Skeletal muscle cell (primary cell): ENCODE results near the gene ANXA4.
A peak's percentile ranks its signal among the peaks of the same experiment; 100 is the strongest.
"Not testable (repeated sequence)": the region's sequence is repeated elsewhere in the genome, so short reads cannot be mapped to it uniquely, and the experiment has no call there.

ENCODE experiments used
- DNase-seq: peaks from one replicate; pipeline ENCODE4 v3.0.0-alpha.2; 2010; ENCODE audit warnings: low read depth
- H3K4me3 ChIP-seq: 2 replicates; pipeline ENCODE4 v1.5.1; 2011; ENCODE audit warnings: low read depth, mild to moderate bottlenecking, control low read depth, low read length, moderate library complexity

The ANXA4 gene

GRCh38 chr2:69773206-69773605, 31.3 kb downstream of the ANXA4 start:
- no peak overlapping the region for H3K4me3 ChIP-seq
- DNase-seq, result no peak

DNA sequence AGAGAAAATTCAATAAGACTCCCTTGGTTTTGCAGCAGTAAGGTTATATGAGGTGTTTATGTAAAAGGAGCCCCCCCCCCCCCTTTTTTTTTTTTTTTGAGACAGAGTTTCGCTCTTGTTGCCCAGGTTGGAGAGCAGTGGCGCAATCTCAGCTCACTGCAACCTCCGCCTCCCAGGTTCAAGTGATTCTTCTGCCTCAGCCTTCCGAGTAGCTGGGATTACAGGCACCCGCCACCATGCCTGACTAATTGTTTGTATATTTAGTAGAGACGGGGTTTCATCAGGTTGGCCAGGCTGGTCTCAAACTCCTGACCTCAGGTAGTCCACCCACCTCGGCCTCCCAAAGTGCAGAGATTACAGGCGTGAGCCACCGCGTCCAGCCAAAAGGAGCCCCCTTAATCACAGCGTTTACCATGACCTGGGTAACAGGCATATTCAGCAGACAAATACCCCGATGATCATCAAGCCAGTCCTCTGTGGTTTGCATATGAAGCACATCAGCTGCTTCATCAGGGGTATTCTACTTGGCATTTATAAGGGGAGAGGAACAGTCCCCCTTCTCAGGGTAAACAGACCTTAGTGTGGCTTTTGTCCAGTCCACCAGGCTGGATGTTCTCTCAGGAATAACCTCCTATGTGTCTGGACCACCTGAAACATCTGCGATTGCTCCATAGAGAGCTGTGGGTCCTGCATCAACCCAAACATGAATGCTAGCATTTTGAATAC, 32.5 kb downstream of the ANXA4 start:
- not testable (repeated sequence) for H3K4me3 ChIP-seq, DNase-seq

- DNase-seq, result no peak
- no peak overlapping the region for H3K4me3 ChIP-seq
These were observed 33.3 kb downstream of the ANXA4 start for GRCh38 chr2:69774984-69775982.

GRCh38 chr2:69776886-69777785, 35.2 kb downstream of the ANXA4 start:
- no peak overlapping the region for H3K4me3 ChIP-seq
- no peak for DNase-seq

GRCh38 chr2:69777786-69778105, 35.8 kb downstream of the ANXA4 start:
- DNase-seq, result no peak
- no peak overlapping the region for H3K4me3 ChIP-seq

DNA sequence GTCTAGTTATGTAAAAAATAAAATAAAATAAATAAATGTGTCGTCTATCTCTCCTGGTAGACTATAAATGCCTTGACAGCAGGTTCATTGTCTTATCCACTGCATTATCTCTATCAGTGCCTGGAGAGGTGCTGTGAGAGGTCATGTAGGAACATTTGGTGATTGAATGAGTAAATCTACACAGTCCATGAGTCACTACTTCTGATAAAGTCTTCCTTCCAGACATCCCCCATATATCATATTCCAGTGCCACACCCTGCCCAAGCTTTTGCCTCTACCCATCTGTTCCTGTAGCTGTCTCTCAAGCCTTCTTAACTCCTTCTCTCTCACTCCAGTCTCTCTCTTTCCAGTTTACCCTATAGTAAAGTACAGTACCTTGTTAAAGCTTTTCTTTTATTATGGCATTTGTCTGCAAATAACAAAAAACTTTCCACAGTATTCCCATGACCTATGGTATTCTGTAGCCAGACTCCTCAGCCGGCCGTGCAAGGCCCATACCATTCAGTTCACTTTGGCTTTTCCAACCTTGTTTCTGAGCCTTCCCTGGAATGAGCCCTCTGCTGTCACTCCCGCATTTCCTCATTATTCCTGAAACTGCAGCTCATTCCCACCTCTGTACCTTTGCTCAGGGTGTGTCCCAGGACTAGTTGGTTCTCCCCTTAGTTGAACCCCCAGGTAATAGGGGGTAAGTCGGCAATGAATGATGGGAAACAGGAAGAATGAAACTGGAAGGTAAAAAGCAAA, 37.5 kb downstream of the ANXA4 start:
- no peak overlapping the region for H3K4me3 ChIP-seq
- no peak for DNase-seq

DNA sequence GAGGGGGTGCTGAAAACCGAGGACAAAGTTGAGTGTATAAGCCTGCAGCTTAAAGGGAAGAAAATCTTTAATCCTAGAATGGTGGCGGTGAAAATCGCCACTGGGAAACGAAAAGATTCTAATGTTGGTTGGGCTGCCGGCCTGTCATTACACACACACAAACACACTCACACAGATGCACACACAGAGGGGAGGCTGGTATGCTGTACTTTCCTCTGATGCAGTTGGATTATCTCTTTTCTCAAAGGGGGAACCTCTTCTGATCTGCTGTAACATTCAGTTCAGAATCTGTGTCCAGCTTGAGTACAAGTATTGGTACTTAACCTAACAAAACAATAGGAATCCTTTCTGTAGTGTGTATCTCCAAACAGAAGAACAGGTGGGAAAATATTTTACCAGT, 39.0 kb downstream of the ANXA4 start:
- DNase-seq, result no peak

DNA sequence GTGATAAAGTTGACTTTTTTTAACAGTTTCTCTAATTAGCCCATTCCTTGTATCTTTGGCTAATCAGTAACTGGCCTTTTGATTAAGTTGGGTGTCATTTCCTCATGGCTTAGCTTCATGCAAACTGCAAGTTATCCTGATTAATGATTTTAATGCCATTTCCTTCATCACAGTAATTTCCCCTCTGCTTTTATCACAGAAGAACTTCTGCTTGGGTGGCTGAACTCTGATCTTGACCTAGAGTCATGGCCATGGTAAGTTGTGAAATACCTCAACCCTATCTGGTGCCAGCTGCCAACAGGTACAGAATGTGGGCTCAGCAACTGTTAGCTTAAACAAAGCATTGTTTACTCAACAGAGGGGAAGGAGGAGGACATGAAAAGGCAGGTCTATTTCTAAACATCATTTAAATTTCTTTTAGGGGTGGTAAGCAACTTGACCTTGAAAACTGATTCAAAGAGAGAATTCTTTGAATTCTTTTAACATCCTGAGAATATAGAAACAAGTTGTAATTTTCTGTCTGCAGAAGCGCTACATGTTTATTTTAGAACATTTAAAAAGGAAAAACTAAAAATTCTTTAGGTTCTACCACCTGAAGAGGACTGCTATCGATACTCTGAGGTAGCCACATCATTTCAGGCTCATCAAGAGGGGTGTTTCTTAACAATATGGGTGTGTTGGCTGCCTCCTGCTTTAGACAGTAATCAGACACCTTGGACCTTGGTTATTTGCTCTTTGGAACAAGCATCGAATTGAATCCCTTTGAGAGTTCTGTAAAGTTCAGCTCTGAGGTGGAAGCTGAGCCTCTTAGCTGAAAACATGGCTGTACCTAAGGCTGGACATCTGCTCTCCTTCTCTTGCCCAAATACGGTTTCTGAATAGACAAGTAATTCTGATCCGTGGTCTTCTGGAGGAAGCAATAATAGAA, 39.7 kb downstream of the ANXA4 start:
- no peak for DNase-seq
- H3K4me3 ChIP-seq, result no peak overlapping the region

More for the DNA sequence above, 39.0 kb downstream of the ANXA4 start:
- H3K4me3 ChIP-seq, result no peak overlapping the region

DNA sequence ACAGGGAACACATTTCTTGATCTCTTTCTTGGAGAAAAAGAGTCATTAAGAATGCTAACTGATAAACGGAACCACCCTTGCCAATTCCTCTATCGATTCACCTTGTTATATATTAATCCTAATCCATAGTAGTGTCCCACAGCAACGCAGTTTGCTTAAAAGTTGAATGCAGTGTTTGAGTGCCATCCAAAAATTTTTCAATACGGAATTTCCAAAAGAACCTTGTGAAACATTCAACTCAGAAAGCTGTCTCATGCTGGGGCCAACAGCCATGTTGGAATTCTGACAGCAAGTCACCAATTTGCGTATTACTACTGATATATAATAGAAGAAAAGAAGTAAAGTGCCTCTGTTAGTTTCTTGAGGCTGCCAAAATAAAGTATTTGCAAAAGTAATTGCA, 42.3 kb downstream of the ANXA4 start:
- DNase-seq, result no peak

GRCh38 chr2:69785358-69785757, 43.4 kb downstream of the ANXA4 start:
- DNase-seq, result no peak
- H3K4me3 ChIP-seq, result no peak overlapping the region

More for the DNA sequence above, 42.3 kb downstream of the ANXA4 start:
- H3K4me3 ChIP-seq, result no peak overlapping the region

DNA sequence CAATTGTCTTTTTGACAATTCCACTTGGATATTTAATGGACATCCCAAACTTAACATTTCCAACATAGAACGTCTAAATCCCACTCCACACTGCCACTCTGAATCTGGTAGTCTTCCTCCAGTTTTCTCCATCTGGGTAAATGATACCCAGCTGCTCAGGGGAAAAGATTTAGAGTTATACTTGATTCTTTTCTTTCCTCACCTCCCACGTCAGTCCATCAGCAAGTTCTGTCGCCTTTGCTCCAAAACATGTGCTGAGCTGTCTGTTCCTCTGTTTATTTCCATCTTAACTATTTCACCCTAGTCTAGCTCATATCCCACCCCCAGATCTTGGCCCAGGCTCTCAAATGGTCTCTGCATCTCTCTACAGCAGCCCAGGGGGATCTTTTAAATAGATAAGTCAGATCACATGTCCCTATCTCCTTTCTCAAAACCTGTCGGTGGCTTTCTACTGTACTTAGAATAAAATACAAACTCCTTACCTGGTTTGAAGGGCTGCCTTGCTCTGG, 44.2 kb downstream of the ANXA4 start:
- no peak overlapping the region for H3K4me3 ChIP-seq
- DNase-seq, result no peak

DNA sequence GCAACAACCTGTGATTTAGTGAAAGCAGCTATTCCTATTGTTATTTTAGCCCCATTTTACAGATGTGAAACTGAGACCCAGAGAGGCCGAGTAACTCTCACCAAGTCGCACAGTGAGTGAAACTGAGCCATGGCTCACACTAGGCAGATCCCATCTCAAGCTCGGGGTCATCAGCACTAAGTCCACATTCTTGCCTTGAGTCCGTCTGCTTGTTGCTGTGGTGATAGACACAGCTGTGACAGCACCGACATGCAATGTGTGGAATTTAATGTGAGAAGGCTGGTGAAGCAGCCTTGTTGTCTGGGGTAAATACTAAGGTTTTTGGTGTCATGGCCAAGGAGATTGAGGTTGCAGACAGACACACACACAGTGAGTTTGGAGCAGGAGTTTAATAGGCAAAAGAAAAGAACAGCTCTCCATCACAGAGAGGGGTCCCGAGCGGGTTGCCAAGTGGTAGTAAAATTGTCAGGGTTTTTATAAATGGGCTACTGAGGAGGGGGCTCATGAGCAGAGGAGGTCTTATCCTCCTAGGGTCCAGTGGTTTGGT, 47.3 kb downstream of the ANXA4 start:
- peak; percentile 66 for DNase-seq

DNA sequence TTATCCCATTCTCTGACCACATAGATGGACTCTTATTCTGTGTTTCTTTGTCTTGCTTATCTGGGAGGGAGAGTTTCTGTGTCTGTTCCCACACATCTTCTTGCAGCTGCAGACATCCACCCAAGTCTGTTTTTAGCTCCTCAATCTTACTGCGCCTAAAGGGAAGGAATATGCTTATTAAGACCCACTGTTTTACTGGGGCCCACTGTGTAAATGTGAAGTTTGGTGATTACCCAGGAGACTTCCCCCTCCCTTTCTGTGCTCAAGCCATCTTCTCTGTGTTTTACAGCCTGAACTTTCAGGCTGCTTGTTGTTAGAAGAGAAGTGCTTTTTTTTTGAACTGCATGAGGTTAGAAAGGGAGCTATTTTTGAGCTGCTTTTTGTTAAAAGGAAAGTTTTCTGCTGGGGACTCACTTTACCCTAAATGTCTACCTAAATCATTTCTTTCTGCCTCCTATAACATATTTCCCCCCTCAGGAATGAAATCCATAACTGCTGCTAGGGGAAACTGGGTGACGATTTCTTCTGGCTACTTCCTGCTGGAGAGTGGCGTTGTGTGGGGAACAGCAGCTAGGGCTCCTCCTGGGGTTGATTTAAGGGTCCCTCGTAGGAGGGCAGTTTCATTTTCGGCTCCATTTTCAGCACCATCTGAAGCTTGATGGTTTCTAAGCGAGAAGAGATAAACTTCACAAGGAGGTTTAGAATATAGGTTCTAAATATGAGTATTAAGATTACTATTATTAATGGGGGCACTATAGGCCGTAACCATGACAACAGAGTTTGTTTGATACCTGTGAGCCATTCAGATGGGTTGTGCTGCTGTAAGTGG, 48.1 kb downstream of the ANXA4 start:
- no peak for DNase-seq
- H3K4me3 ChIP-seq, result no peak overlapping the region

More for the DNA sequence above, 47.3 kb downstream of the ANXA4 start:
- H3K4me3 ChIP-seq, result no peak overlapping the region

DNA sequence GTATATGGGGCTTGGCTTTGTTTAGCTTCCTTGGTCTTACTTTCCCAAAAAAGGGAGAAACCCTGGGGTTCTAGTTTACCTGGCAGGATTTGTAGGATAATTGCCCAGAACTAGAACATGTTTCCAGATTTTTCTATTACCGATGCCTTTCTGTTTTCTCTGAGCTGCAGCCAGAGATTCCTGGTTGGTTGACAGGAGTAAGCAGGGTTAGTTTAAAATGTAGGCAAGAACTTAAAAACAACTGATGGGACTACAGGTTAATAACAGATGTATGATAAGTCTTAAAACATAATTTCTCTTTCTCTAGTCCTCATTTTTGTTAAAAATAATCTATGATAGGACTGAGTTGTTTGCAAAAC, 48.6 kb downstream of the ANXA4 start:
- no peak overlapping the region for H3K4me3 ChIP-seq

GRCh38 chr2:69791045-69791444, 49.1 kb downstream of the ANXA4 start:
- no peak overlapping the region for H3K4me3 ChIP-seq
- DNase-seq, result no peak

More for the DNA sequence above, 48.6 kb downstream of the ANXA4 start:
- no peak for DNase-seq

DNA sequence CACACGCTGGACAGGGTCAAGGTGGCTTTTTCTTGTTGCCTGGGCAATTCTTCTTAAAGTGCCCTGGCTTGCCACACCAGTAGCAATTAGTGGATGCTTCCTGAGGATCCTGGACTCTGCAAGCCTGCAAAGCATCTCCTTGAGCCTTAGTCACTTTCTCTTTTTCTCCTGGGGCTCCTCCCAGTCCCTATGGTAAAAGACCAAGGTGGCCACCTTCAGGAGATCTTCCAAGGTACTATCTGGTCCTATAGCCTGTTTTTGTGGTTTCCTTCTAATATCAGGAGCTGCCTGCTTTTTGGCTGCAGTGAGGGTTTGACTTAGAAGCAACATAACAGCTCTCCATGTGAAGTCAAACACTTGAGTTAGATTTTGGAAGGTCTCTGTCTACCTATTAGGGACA, 54.2 kb downstream of the ANXA4 start:
- H3K4me3 ChIP-seq, result no peak overlapping the region
- DNase-seq, result no peak

GRCh38 chr2:69797235-69797634, 55.3 kb downstream of the ANXA4 start:
- no peak overlapping the region for H3K4me3 ChIP-seq
- no peak for DNase-seq
